Type B pancreatic cell (in vitro differentiated cells): ENCODE measurements around the gene SPTBN4. TPM values are rescaled to one million over a fixed set of nuclear protein-coding genes. Genes with fewer than 3 reads are reported as not detected.
"Not testable (repeated sequence)": the region's sequence is repeated elsewhere in the genome, so short reads cannot be mapped to it uniquely, and the experiment has no call there.

Source experiments
- DNase-seq: peaks from one replicate; pipeline ENCODE4 v3.0.0; 2021; ENCODE audit warnings: mixed read lengths; ENCODE audit not compliant: unreplicated experiment; ENCODE audit errors: extremely low spot score
- H3K27ac Mint-ChIP-seq: 2 replicates; pipeline ENCODE4 v1.8.0; 2021; ENCODE audit warnings: mild to moderate bottlenecking, mixed read lengths
- H3K27me3 Mint-ChIP-seq: 2 replicates; pipeline ENCODE4 v1.8.0; 2021; ENCODE audit warnings: mixed read lengths
- H3K36me3 Mint-ChIP-seq: 2 replicates; pipeline ENCODE4 v1.8.0; 2021; ENCODE audit warnings: mixed read lengths
- H3K4me1 Mint-ChIP-seq: one replicate; pipeline ENCODE4 v1.8.0; 2021; ENCODE audit warnings: mixed read lengths; ENCODE audit not compliant: unreplicated experiment
- H3K4me3 Mint-ChIP-seq: 2 replicates; pipeline ENCODE4 v1.8.0; 2021; ENCODE audit warnings: mild to moderate bottlenecking, mixed read lengths
- H3K9me3 Mint-ChIP-seq: 2 replicates; pipeline ENCODE4 v1.8.0; 2021; ENCODE audit warnings: mixed read lengths
- total RNA-seq: library from RNA; stranded (reverse); gene quantifications from 2 replicates; pipeline ENCODE4 v1.2.1, GENCODE V29; 2021; ENCODE audit warnings: low replicate concordance
- TF ChIP-seq, protein P1 (sequence below): fragments of 200-600 bp; sonication (generic); conservative IDR thresholded peaks from 2 replicates; pipeline ENCODE4 v1.5.0; 2021; ENCODE audit warnings: antibody characterized with exemption, mild to moderate bottlenecking

The SPTBN4 gene
- total RNA-seq, 1 donor from 2014 or later: 2.6 TPM

DNA sequence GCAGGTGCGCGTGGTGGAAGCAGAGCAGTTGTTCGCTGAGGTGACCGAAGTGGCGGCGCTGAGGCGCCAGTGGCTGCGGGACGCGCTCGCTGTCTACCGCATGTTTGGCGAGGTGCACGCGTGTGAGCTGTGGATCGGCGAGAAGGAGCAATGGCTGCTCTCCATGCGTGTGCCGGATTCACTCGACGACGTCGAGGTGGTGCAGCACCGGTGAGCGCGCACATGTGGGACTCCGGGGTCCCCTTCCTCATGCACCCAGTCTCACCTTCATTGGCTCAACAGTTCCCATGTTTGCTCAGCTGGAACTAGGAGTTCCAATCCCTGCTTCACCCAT lies 46.5 kb downstream of the SPTBN4 start:
- Mint-ChIP-seq H3K4me1 (no peaks in the 10 kb centered on the region), H3K27ac (no peak overlapping the region), H3K36me3 (no peaks in the 10 kb centered on the region), H3K27me3 (peaks cover 77% of the 10 kb centered on the region), H3K4me3 (no peak overlapping the region), H3K9me3 (no peaks in the 10 kb centered on the region)
- TF ChIP-seq, protein P1, sequence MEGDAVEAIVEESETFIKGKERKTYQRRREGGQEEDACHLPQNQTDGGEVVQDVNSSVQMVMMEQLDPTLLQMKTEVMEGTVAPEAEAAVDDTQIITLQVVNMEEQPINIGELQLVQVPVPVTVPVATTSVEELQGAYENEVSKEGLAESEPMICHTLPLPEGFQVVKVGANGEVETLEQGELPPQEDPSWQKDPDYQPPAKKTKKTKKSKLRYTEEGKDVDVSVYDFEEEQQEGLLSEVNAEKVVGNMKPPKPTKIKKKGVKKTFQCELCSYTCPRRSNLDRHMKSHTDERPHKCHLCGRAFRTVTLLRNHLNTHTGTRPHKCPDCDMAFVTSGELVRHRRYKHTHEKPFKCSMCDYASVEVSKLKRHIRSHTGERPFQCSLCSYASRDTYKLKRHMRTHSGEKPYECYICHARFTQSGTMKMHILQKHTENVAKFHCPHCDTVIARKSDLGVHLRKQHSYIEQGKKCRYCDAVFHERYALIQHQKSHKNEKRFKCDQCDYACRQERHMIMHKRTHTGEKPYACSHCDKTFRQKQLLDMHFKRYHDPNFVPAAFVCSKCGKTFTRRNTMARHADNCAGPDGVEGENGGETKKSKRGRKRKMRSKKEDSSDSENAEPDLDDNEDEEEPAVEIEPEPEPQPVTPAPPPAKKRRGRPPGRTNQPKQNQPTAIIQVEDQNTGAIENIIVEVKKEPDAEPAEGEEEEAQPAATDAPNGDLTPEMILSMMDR: no peak
- no peak for DNase-seq

DNA sequence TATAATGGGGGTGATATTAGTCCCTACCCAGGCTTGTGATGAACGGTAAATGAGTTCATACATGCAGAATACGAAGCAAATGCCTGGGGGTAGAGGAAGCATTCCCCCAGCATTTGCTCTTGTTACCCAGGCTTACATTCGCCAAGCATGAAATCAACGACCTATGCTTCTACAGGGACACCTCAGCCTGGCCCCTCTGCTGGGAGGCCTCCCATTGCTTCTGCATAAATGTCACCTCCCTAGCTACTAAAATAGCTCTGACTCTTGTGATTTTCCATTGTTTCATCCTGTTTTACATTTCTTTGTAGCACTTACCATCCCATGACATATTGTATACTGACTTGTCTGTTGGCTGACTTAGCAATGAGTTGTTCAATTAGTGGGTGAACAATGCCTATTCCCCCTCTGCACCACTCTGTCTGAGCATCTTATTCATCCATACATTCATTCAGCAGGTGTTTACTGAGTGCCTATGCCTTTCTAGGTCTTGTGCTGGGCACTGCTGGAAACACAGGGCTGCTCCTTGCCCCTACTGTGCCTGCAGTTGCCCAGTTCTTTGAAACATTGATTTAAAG lies 47.0 kb downstream of the SPTBN4 start:
- TF ChIP-seq, protein P1: no peak
- Mint-ChIP-seq H3K4me3 (no peak overlapping the region), H3K27me3 (peaks cover 77% of the 10 kb centered on the region), H3K27ac (no peak overlapping the region), H3K9me3 (no peaks in the 10 kb centered on the region), H3K36me3 (no peaks in the 10 kb centered on the region), H3K4me1 (no peaks in the 10 kb centered on the region)
- DNase-seq: no peak

- Mint-ChIP-seq H3K27ac (no peak overlapping the region), H3K4me1 (no peaks in the 10 kb centered on the region), H3K9me3 (no peaks in the 10 kb centered on the region), H3K27me3 (peaks cover 79% of the 10 kb centered on the region), H3K36me3 (no peaks in the 10 kb centered on the region), H3K4me3 (no peak overlapping the region)
- no peak for DNase-seq
- TF ChIP-seq, protein P1: no peak
These were observed 50.4 kb downstream of the SPTBN4 start for GRCh38 chr19:40517248-40517647.

- Mint-ChIP-seq H3K4me3 (no peak overlapping the region), H3K36me3 (no peaks in the 10 kb centered on the region), H3K9me3 (no peaks in the 10 kb centered on the region), H3K4me1 (no peaks in the 10 kb centered on the region), H3K27me3 (peaks cover 73% of the 10 kb centered on the region), H3K27ac (no peak overlapping the region)
- TF ChIP-seq, protein P1: no peak
- DNase-seq: no peak
These were observed 52.8 kb downstream of the SPTBN4 start for GRCh38 chr19:40519352-40520322.

GRCh38 chr19:40521276-40521675 lies 54.5 kb downstream of the SPTBN4 start:
- no peaks in the 10 kb centered on the region for H3K9me3 Mint-ChIP-seq
- peaks cover 75% of the 10 kb centered on the region for H3K27me3 Mint-ChIP-seq
- TF ChIP-seq, protein P1: peak; percentile 34
- DNase-seq: no peak
- H3K4me1 Mint-ChIP-seq: no peaks in the 10 kb centered on the region
- no peak overlapping the region for H3K27ac Mint-ChIP-seq
- no peaks in the 10 kb centered on the region for H3K36me3 Mint-ChIP-seq
- H3K4me3 Mint-ChIP-seq: no peak overlapping the region

GRCh38 chr19:40521900-40522299 lies 55.1 kb downstream of the SPTBN4 start:
- H3K27me3 Mint-ChIP-seq: peaks cover 72% of the 10 kb centered on the region
- not testable (repeated sequence) for DNase-seq, H3K27ac Mint-ChIP-seq, H3K4me3 Mint-ChIP-seq, H3K36me3 Mint-ChIP-seq, H3K4me1 Mint-ChIP-seq, H3K9me3 Mint-ChIP-seq
